Activated naive CD4-positive, alpha-beta T cell treated with anti-CD3 and anti-CD28 coated beads, Interleukin-2, amount 50 U/mL, for 72 hours (primary cell): ENCODE measurements around the gene ZFC3H1. TPM values are rescaled to one million over a fixed set of nuclear protein-coding genes. Genes with fewer than 3 reads are reported as not detected.
"Not testable (repeated sequence)": the region's sequence is repeated elsewhere in the genome, so short reads cannot be mapped to it uniquely, and the experiment has no call there.

Experiments used
- ATAC-seq, 2 donors: fragments of 150-1000 bp; cut with Tn5 transposase; 2 replicates each; pipeline ENCODE4 v1.10.0; 2021; ENCODE audit warnings: mild to moderate bottlenecking in 2 of 2, moderate library complexity in 2 of 2
- DNase-seq, 2 donors: peaks; one replicate each; pipeline ENCODE4 v3.0.0; 2021 to 2022; ENCODE audit warnings: low spot score in 2 of 2
- H3K27ac Mint-ChIP-seq, 2 donors: one replicate each; pipeline ENCODE4 v1.8.0; 2022; ENCODE audit warnings: mild to moderate bottlenecking in 2 of 2, mixed read lengths in 2 of 2
- H3K36me3 Mint-ChIP-seq, 2 donors: one replicate each; pipeline ENCODE4 v1.8.0; 2022; ENCODE audit warnings: mixed read lengths in 2 of 2
- H3K9me3 Mint-ChIP-seq, 2 donors: one replicate each; pipeline ENCODE4 v1.8.0; 2022; ENCODE audit warnings: mixed read lengths in 2 of 2
- total RNA-seq, 2 donors: library from RNA; stranded (reverse); gene quantifications; one replicate each; pipeline ENCODE4 v1.2.3, GENCODE V29; 2022

The ZFC3H1 gene
- total RNA-seq, 2 donors from 2014 or later: 71.3 to 88.8 TPM

GRCh38 chr12:71576496-71576895, 87.2 kb downstream of the ZFC3H1 start:
- no peaks in the 10 kb centered on the region for H3K36me3 Mint-ChIP-seq
- H3K9me3 Mint-ChIP-seq: no peaks in the 10 kb centered on the region
- H3K27ac Mint-ChIP-seq: no peak overlapping the region
- ATAC-seq (no peak), DNase-seq (no peak)

- DNase-seq, H3K27ac Mint-ChIP-seq, H3K9me3 Mint-ChIP-seq, H3K36me3 Mint-ChIP-seq, ATAC-seq: not testable (repeated sequence)
Measured at GRCh38 chr12:71569885-71570284, 93.8 kb downstream of the ZFC3H1 start.

GRCh38 chr12:71567537-71567936, 96.1 kb downstream of the ZFC3H1 start:
- DNase-seq (no peak), ATAC-seq (no peak)
- Mint-ChIP-seq H3K36me3 (no peaks in the 10 kb centered on the region), H3K27ac (no peak overlapping the region), H3K9me3 (no peaks in the 10 kb centered on the region)

GRCh38 chr12:71566655-71567054, 97.0 kb downstream of the ZFC3H1 start:
- no peak for DNase-seq
- no peak overlapping the region for H3K27ac Mint-ChIP-seq
- H3K9me3 Mint-ChIP-seq: no peaks in the 10 kb centered on the region
- no peak for ATAC-seq
- no peaks in the 10 kb centered on the region for H3K36me3 Mint-ChIP-seq

GRCh38 chr12:71565535-71565934, 98.1 kb downstream of the ZFC3H1 start:
- DNase-seq: no peak
- no peaks in the 10 kb centered on the region for H3K36me3 Mint-ChIP-seq
- no peak for ATAC-seq
- no peaks in the 10 kb centered on the region for H3K9me3 Mint-ChIP-seq
- no peak overlapping the region for H3K27ac Mint-ChIP-seq

- Mint-ChIP-seq H3K36me3 (no peaks in the 10 kb centered on the region), H3K27ac (no peak overlapping the region), H3K9me3 (no peaks in the 10 kb centered on the region)
- ATAC-seq (no peak), DNase-seq (no peak)
Measured at GRCh38 chr12:71562676-71563595, 100.7 kb downstream of the ZFC3H1 start.

Other genes with a start within 250 kb of the ZFC3H1 start
- gene LGR5, start 224.1 kb downstream of the ZFC3H1 start, total RNA-seq: not detected
- gene THAP2, start 453 bp upstream of the ZFC3H1 start, total RNA-seq: 1 to 10 TPM; 7.2 to 7.8 TPM
- 10 to 100 TPM; 13.7 to 15.1 TPM for gene TMEM19, start 22.2 kb upstream of the ZFC3H1 start, total RNA-seq
- gene RAB21, start 91.0 kb upstream of the ZFC3H1 start, total RNA-seq: 10 to 100 TPM; 62.6 to 88.4 TPM
- 100 to 1,000 TPM in 1 of 2 donors, 10 to 100 TPM in 1; 70.9 to 152 TPM for gene TBC1D15, start 175.9 kb upstream of the ZFC3H1 start, total RNA-seq